22Rv1 (cell line): ENCODE measurements around the gene HMGA1.

Experiments
- CTCF ChIP-seq: fragments of 450-650 bp; IDR thresholded peaks from 2 replicates; pipeline ENCODE4 v1.5.1; 2017; ENCODE audit warnings: mild to moderate bottlenecking
- ZFX ChIP-seq: fragments of 450-650 bp; IDR thresholded peaks from 2 replicates; pipeline ENCODE4 v1.6.1; 2017; ENCODE audit warnings: antibody characterized with exemption, borderline replicate concordance

GRCh38 chr6:34243131-34243771 lies 6.6 kb downstream of the HMGA1 start:
- TF ChIP-seq CTCF: no peak
- TF ChIP-seq ZFX: no peak
